NCI-H2171 (cell line): ENCODE results near the gene COL9A1.
"Not testable (repeated sequence)": the region's sequence is repeated elsewhere in the genome, so short reads cannot be mapped to it uniquely, and the experiment has no call there.

Experiments used
- DNase-seq: peaks from one replicate; lab custom pipeline; 2025; lab: John Stamatoyannopoulos, UW

Gene COL9A1

GRCh38 chr6:70303034-70303525 is at the start of gene COL9A1:
Gene COL9A1, minus strand, starts transcription at chr6:70303084. Its CDS starts 160 bp downstream, at chr6:70302924.
- DNase-seq, result no peak

GRCh38 chr6:70351461-70351860 is 48.6 kb upstream of the COL9A1 start:
- DNase-seq, result no peak

- DNase-seq, result no peak
Measured at GRCh38 chr6:70345619-70346018, 42.7 kb upstream of the COL9A1 start.

GRCh38 chr6:70343313-70343712 is 40.4 kb upstream of the COL9A1 start:
- DNase-seq, result no peak

- not testable (repeated sequence) for DNase-seq
Measured at GRCh38 chr6:70339810-70340209, 36.9 kb upstream of the COL9A1 start.

GRCh38 chr6:70338775-70339174 is 35.9 kb upstream of the COL9A1 start:
- DNase-seq, result no peak

- DNase-seq, result no peak
Measured at GRCh38 chr6:70337743-70338105, 34.8 kb upstream of the COL9A1 start.

- DNase-seq, result no peak
Measured at GRCh38 chr6:70336996-70337742, 34.3 kb upstream of the COL9A1 start.

- no peak for DNase-seq
Measured at GRCh38 chr6:70327036-70327435, 24.2 kb upstream of the COL9A1 start.

- DNase-seq, result no peak
Measured at GRCh38 chr6:70325009-70325408, 22.1 kb upstream of the COL9A1 start.

GRCh38 chr6:70317799-70318198 is 14.9 kb upstream of the COL9A1 start:
- DNase-seq, result not testable (repeated sequence)

- DNase-seq, result no peak
Measured at GRCh38 chr6:70315079-70315751, 12.3 kb upstream of the COL9A1 start.

- no peak for DNase-seq
Measured at GRCh38 chr6:70314296-70314695, 11.4 kb upstream of the COL9A1 start.

GRCh38 chr6:70312165-70312745 is 9.4 kb upstream of the COL9A1 start:
- no peak for DNase-seq

GRCh38 chr6:70310063-70310694 is 7.3 kb upstream of the COL9A1 start:
- DNase-seq, result no peak

- DNase-seq, result no peak
Measured at GRCh38 chr6:70309243-70309642, 6.4 kb upstream of the COL9A1 start.

- not testable (repeated sequence) for DNase-seq
Measured at GRCh38 chr6:70308142-70308541, 5.3 kb upstream of the COL9A1 start.

GRCh38 chr6:70307008-70307407 is 4.1 kb upstream of the COL9A1 start:
- no peak for DNase-seq

- DNase-seq, result no peak
Measured at GRCh38 chr6:70304616-70305015, 1.7 kb upstream of the COL9A1 start.

- DNase-seq, result no peak
Measured at GRCh38 chr6:70299456-70299855, 3.4 kb downstream of the COL9A1 start.

- no peak for DNase-seq
Measured at GRCh38 chr6:70298068-70298467, 4.8 kb downstream of the COL9A1 start.

GRCh38 chr6:70292193-70292592 is 10.7 kb downstream of the COL9A1 start:
- DNase-seq, result no peak

- no peak for DNase-seq
Measured at GRCh38 chr6:70289299-70289698, 13.6 kb downstream of the COL9A1 start.
